Ishikawa (cell line): ENCODE results near the gene SUFU.

Experiments
- EGR1 ChIP-seq: IDR thresholded peaks from 2 replicates; pipeline ENCODE4 v1.6.1; 2012
- EP300 ChIP-seq: IDR thresholded peaks from 2 replicates; pipeline ENCODE4 v1.6.1; 2012; ENCODE audit warnings: borderline replicate concordance
- FOXM1 ChIP-seq: IDR thresholded peaks from 2 replicates; pipeline ENCODE4 v1.6.1; 2012; ENCODE audit warnings: low read depth, borderline replicate concordance
- TCF12 ChIP-seq: IDR thresholded peaks from 2 replicates; pipeline ENCODE4 v1.6.1; 2012; ENCODE audit warnings: low read depth
- TEAD4 ChIP-seq: IDR thresholded peaks from 2 replicates; pipeline ENCODE4 v1.6.1; 2012
- YY1 ChIP-seq: IDR thresholded peaks from 2 replicates; pipeline ENCODE4 v1.6.1; 2012; ENCODE audit warnings: low read depth
- ZBTB7A ChIP-seq: IDR thresholded peaks from 2 replicates; pipeline ENCODE4 v1.6.1; 2012; ENCODE audit warnings: low read depth

- TF ChIP-seq EP300, result no peak; the same call in 1 of the 2 replicates
- no peak for TF ChIP-seq FOXM1
- TF ChIP-seq TEAD4, result peak; percentile 43
- TF ChIP-seq ZBTB7A, result no peak
- no peak for TF ChIP-seq EGR1
- TF ChIP-seq YY1, result no peak
- TF ChIP-seq TCF12, result peak; percentile 50; the same call in 1 of the 2 replicates
Observed at GRCh38 chr10:102651455-102652169, 147.8 kb downstream of the SUFU start.
